Measurements from ENCODE around the gene VSIG1.

Gene VSIG1

DNA sequence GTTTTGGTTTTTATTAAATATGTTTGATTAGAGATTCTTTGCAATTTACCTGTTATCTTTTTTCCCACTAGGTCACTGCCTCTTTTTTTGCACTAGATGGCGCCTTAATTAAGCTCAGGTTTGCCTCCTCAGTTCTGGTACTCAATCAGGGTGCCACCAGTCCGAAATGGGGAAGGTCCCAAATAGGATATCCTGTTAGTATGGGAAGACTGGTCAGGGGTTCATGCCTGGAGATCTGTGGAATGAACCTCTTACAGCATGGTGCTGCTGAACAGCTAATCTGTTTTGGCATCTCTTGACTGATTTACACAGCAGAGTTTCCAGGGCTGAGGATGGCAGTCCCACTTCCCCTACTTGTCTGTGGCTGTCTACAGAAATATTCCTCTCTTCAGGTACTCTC, 24.2 kb upstream of the VSIG1 start:
- H3F3A ChIP-seq (ENCODE audit: insufficient read depth, low read length): no peaks in the 10 kb centered on the region
- TF ChIP-seq, protein P1, sequence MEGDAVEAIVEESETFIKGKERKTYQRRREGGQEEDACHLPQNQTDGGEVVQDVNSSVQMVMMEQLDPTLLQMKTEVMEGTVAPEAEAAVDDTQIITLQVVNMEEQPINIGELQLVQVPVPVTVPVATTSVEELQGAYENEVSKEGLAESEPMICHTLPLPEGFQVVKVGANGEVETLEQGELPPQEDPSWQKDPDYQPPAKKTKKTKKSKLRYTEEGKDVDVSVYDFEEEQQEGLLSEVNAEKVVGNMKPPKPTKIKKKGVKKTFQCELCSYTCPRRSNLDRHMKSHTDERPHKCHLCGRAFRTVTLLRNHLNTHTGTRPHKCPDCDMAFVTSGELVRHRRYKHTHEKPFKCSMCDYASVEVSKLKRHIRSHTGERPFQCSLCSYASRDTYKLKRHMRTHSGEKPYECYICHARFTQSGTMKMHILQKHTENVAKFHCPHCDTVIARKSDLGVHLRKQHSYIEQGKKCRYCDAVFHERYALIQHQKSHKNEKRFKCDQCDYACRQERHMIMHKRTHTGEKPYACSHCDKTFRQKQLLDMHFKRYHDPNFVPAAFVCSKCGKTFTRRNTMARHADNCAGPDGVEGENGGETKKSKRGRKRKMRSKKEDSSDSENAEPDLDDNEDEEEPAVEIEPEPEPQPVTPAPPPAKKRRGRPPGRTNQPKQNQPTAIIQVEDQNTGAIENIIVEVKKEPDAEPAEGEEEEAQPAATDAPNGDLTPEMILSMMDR (IDR thresholded peaks at IDR 0.05; ENCODE audit: low read length): peak; percentile 64
- no peak for TF ChIP-seq EZH2phosphoT487 (IDR thresholded peaks at IDR 0.05; ENCODE audit: low read length)
- no peak for TF ChIP-seq EZH2 (optimal IDR thresholded peaks at IDR 0.05; ENCODE audit: low read depth, low read length)

GRCh38 chrX:108022491-108023089, 22.3 kb upstream of the VSIG1 start:
- no peak for DNase-seq
- Histone ChIP-seq H3K4me1 (ENCODE audit: low read length) (peaks cover 21% of the 10 kb centered on the region), H3K9me3 (replicated peaks; ENCODE audit: insufficient read depth, low read length) (no peaks in the 10 kb centered on the region), H3K4me2 (ENCODE audit: low read depth, low read length) (no peak overlapping the region), H3F3A (ENCODE audit: insufficient read depth, low read length) (no peaks in the 10 kb centered on the region), H4K20me1 (ENCODE audit: insufficient read depth, low read length) (no peaks in the 10 kb centered on the region), H3K9ac (ENCODE audit: low read length) (no peak overlapping the region), H2AFZ (ENCODE audit: low read length) (no peak overlapping the region), H3K4me3 (ENCODE audit: low read length) (no peak overlapping the region), H3K36me3 (replicated peaks; ENCODE audit: insufficient read depth, low read length) (no peaks in the 10 kb centered on the region), H3K27ac (ENCODE audit: low read length) (no peak overlapping the region), H3K9me2 (replicated peaks; ENCODE audit: insufficient read depth, low read length) (no peaks in the 10 kb centered on the region), H3K79me2 (ENCODE audit: low read length) (no peaks in the 10 kb centered on the region), H3K27me3 (replicated peaks; ENCODE audit: insufficient read depth, low read length) (no peaks in the 10 kb centered on the region)
- TF ChIP-seq EZH2phosphoT487 (IDR thresholded peaks at IDR 0.05; ENCODE audit: low read length) (no peak), EZH2 (optimal IDR thresholded peaks at IDR 0.05; ENCODE audit: low read depth, low read length) (no peak)
- TF ChIP-seq, protein P1 (IDR thresholded peaks at IDR 0.05; ENCODE audit: low read length): no peak

More for the DNA sequence above, 24.2 kb upstream of the VSIG1 start:
- DNase-seq: peak; percentile 26
- H3K36me3 ChIP-seq (replicated peaks; ENCODE audit: insufficient read depth, low read length): no peaks in the 10 kb centered on the region
- no peak overlapping the region for H3K4me3 ChIP-seq (ENCODE audit: low read length)
- H4K20me1 ChIP-seq (ENCODE audit: insufficient read depth, low read length): no peaks in the 10 kb centered on the region
- no peak overlapping the region for H3K4me2 ChIP-seq (ENCODE audit: low read depth, low read length)
- H3K9me2 ChIP-seq (replicated peaks; ENCODE audit: insufficient read depth, low read length): no peaks in the 10 kb centered on the region
- H3K27ac ChIP-seq (ENCODE audit: low read length): no peak overlapping the region
- H3K9ac ChIP-seq (ENCODE audit: low read length): no peak overlapping the region
- H3K4me1 ChIP-seq (ENCODE audit: low read length): peaks cover 21% of the 10 kb centered on the region
- H3K27me3 ChIP-seq (replicated peaks; ENCODE audit: insufficient read depth, low read length): no peaks in the 10 kb centered on the region
- H3K9me3 ChIP-seq (replicated peaks; ENCODE audit: insufficient read depth, low read length): no peaks in the 10 kb centered on the region
- no peaks in the 10 kb centered on the region for H3K79me2 ChIP-seq (ENCODE audit: low read length)
- no peak overlapping the region for H2AFZ ChIP-seq (ENCODE audit: low read length)

- no peaks in the 10 kb centered on the region for H3F3A ChIP-seq (ENCODE audit: insufficient read depth, low read length)
- no peaks in the 10 kb centered on the region for H3K27me3 ChIP-seq (replicated peaks; ENCODE audit: insufficient read depth, low read length)
- H3K9ac ChIP-seq (ENCODE audit: low read length): no peak overlapping the region
- H3K4me1 ChIP-seq (ENCODE audit: low read length): no peaks in the 10 kb centered on the region
- no peaks in the 10 kb centered on the region for H3K79me2 ChIP-seq (ENCODE audit: low read length)
- no peaks in the 10 kb centered on the region for H3K36me3 ChIP-seq (replicated peaks; ENCODE audit: insufficient read depth, low read length)
- H3K4me2 ChIP-seq (ENCODE audit: low read depth, low read length): no peak overlapping the region
- H3K4me3 ChIP-seq (ENCODE audit: low read length): no peak overlapping the region
- no peaks in the 10 kb centered on the region for H3K9me2 ChIP-seq (replicated peaks; ENCODE audit: insufficient read depth, low read length)
- no peak overlapping the region for H2AFZ ChIP-seq (ENCODE audit: low read length)
- no peaks in the 10 kb centered on the region for H4K20me1 ChIP-seq (ENCODE audit: insufficient read depth, low read length)
- H3K27ac ChIP-seq (ENCODE audit: low read length): no peak overlapping the region
- TF ChIP-seq EZH2phosphoT487 (IDR thresholded peaks at IDR 0.05; ENCODE audit: low read length) (no peak), EZH2 (optimal IDR thresholded peaks at IDR 0.05; ENCODE audit: low read depth, low read length) (no peak)
- TF ChIP-seq, protein P1 (IDR thresholded peaks at IDR 0.05; ENCODE audit: low read length): no peak
- H3K9me3 ChIP-seq (replicated peaks; ENCODE audit: insufficient read depth, low read length): no peaks in the 10 kb centered on the region
- DNase-seq: no peak
Measured at GRCh38 chrX:108025376-108025775, 19.5 kb upstream of the VSIG1 start.
